GM18505 (cell line): ENCODE data around the gene SLC17A6.

Experiments
- ATAC-seq: cut with Tn5 transposase; IDR thresholded peaks from one replicate; pipeline ENCODE4 v1.9.1; 2021; ENCODE audit not compliant: unreplicated experiment
- POLR2A ChIP-seq: IDR thresholded peaks from 4 replicates; pipeline ENCODE4 v1.6.1; 2011; ENCODE audit warnings: borderline replicate concordance; ENCODE audit not compliant: insufficient read depth, insufficient read length; ENCODE audit errors: extremely low read depth

Gene SLC17A6

DNA sequence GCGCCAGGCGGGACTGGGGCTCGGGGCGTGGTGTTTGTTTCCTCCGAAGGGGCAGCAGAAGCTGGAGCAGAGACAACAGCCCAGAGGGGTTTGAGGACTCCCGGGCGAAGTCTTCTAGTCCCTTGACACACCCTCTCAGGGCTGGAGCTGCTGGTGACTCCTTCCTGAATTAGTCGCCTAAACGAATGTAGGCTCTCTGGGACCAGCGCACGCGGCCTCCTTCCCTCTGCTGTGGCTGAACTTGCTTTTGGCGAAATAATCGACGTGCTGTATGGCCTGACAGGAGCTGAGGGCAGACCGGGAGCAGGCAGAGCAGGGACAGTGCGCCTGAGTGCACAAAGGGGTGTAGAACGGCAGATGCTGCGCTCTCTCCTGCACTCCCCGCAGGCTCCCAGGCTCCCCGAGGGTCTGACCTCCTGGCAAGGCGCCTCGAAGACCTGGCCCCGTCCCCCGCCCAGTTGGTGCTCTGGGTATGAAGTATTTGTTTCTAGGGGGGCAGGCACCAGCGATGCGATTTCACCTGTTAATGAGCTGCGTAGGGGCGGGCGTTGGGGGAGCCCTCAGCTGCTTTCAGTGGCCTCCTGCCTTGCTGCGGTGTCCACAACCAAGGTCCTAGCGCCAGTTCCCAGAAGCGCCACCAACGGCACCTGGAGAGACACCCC lies 5.3 kb downstream of the SLC17A6 start:
- no peak for TF ChIP-seq POLR2A
- ATAC-seq = no peak

DNA sequence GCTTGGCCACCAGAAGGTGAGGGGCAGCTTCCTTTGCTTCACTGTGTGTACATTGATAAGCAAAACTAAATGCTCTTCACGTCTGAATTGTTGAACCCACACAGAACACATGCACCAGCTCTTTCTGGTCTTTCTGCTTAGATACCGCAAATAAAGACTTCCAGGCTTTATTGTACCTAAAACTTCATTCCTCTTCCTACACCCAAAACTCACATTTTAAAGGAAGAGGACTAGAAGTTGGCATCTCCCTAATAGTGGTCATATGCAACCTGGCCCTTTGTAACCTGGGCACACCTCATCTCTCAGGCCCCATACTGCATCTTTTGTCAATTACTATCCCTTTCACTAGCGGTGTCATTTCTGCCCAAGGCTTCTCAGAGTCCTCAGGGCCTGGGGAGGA lies 5.9 kb downstream of the SLC17A6 start:
- ATAC-seq = no peak
- no peak for TF ChIP-seq POLR2A

DNA sequence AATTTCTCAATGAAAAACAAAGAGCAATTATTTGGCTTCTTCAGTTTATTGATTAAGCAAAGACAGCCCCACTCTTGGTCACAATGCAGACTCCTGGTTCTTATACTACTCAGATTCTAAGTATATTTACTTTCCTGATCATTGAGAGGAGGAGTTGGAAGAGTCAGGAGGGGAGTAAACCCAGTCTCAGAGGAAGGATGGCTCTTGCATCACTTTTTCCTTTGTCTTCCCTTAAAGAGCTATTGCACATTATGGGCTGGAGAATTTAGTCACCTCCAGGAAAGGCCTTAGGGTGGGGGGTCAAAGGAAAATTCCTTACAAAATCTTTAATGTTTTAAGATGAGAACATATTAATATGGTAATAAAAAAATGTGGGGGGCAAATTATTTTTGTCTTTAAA lies 8.1 kb downstream of the SLC17A6 start:
- TF ChIP-seq POLR2A = no peak
- no peak for ATAC-seq

DNA sequence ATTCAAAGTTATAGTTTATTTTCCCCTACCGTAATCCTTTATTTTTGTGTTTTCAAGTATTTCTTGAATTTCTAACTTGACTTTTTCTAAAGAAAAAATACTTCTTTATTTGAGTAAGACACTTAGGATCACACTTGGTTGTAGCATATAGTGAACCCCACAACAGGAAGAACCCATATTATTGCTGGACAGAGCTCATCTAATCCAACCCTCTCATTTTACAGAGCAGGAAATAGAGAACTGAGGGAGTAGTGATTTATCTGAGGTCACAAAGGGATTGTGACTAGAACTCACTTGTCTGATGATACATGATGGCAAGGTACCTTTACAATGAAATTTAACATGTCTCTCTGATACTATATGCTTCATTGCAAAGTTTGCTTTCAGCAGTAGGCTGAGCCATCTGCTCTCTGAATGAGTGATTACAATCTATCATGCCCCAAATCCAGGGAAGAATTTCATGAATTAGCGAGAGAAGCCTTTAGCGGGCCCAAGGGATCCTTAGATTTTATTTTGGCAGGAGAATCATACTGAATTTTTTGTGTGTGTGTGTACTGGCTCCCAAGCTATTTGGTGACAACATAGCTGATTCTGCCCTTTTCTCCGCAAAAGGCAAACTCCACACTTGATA lies 9.8 kb downstream of the SLC17A6 start:
- TF ChIP-seq POLR2A = no peak
- ATAC-seq = no peak

DNA sequence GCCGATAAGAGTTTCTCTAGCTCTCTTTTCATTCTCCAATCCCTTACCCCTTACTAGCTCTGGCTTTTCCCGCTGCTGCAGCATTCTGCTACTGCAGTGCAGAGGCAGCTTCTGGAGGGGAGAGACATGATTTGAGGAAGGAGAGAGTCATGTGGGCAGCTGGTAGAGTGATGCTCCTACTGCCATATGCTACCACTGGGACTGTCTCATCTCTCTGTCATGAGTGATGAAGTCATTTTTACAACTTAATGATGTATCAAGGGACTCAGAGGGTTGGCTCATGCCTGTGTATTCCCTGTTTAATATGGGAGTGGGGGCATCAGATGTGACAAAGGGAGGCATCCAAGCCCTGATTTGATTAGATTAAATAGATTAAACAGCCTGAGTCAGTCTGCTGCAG lies 11.3 kb downstream of the SLC17A6 start:
- TF ChIP-seq POLR2A = no peak
- ATAC-seq = no peak

DNA sequence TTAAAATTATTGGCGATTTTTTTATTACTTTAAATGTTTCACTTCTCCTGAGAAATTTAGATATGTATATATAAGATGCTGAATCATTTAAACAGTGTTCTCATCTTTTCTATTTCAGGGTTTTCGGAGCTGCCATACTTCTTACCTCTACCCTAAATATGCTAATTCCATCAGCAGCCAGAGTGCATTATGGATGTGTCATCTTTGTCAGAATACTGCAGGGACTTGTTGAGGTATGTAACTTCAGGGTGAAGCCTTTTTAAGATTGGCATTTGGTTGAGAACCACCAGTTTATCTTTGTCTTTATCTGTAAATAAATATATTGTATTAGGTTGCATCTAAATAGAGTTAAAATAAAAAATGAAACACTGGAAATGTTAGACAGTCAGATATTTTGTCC lies 21.1 kb downstream of the SLC17A6 start:
- TF ChIP-seq POLR2A = no peak
- ATAC-seq = no peak

DNA sequence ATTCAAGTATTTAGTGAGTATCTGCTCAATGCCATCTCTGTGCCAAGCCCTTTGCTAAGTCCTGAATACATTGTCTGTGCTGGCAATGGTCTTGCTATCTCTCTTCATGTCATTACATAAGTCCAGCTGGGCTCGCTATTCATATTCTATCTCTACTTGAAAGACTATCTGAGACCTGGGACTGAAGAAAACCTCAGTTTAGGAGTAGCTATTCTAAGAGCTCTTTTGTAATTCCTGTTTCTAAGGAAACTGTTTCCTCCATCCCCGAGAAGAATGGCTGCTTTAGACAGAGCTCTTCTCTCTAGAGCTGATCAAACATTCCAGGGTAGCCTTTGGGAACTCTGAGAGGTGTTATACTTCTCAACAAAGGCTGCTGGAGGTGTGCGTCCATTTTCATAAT lies 33.0 kb downstream of the SLC17A6 start:
- TF ChIP-seq POLR2A = no peak
- ATAC-seq = no peak

DNA sequence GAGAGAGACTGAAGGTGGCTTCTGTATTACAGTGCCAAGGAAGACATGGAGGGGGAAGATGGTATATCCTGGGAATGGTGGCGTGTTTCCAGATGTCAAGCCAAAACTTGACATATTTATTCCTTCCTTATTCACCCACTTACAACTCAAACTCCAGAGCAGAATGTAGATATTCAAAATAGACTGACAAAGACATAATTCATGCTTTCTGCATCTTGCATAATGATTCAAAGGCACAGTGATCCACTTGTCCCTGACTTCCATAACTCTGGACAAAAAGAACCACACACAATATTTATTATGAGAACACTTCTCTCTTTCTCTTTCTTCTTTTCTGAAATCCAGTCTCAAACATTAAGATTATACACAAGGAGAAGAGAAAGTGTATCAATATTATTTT lies 48.9 kb downstream of the SLC17A6 start:
- no peak for TF ChIP-seq POLR2A
- ATAC-seq = no peak

DNA sequence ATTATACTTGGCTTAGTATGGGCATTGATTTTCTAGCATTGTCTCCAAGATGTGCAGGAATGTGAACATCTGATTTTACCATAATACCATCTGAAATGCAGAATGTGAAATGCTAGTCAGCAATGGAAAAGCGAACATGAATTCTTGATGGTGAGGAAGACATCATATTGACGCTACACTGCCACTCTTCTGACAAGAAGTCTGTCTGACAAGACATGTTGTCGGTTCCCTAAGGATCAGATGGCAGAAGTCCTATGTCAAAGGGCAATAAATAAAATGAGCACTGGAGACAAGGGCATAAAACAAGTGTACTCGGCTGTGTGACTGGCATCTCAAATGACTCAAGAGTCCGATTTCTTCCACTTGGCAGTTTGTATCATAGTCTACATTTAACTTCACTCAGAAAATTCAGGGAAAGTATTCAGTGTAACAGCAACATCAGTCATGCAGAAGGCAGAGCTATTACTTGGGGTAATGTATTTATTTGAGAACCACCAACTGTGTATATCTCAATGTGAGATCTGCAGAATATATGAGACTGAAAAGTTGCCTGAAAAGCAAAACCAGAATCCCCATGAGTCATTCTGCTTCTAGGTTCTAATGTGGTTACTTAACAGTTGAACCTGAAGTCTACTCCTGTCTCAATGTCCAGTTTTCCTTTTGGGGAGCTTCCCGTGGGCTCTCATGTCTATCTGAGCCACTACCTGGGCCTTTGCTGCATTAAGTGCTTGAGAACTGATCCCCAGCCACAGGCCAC lies 51.5 kb downstream of the SLC17A6 start:
- TF ChIP-seq POLR2A = no peak
- no peak for ATAC-seq

DNA sequence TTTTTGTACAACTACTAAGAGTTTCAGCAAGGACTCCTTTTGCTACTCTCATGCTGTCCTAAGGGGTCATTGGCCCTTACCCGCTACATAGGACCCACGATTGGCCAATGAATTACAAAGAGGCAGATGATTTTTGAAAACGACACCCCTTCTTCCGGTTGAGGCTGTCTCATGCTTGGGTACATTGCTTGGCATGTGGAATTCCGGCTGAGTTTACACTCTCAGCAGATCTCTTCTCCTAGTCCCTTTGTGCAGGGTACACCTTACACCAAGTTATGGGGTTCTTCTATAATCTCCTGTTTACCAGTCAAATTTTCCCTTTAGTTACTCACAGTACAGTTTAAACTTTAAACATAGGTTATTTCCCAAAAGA lies 52.1 kb downstream of the SLC17A6 start:
- TF ChIP-seq POLR2A = no peak
- no peak for ATAC-seq

DNA sequence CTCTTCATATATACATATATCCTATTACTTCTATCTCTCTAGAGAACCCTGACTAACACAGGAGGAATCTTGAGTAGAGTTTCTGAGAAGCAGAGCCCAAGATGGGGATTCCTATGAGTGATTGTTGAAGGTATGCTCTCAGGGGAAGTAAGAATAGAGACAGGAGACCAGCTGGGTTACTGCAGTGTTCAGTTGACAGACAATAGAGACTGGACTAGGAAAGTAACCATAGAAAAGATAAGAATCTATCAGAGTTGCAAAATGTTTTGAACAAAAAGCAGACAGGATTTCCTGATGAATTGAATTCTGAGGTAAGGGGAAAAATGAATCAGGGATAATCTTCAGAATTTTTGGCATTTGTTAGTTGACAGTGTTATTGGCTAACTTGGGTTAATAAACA lies 54.4 kb downstream of the SLC17A6 start:
- no peak for TF ChIP-seq POLR2A
- ATAC-seq = no peak

DNA sequence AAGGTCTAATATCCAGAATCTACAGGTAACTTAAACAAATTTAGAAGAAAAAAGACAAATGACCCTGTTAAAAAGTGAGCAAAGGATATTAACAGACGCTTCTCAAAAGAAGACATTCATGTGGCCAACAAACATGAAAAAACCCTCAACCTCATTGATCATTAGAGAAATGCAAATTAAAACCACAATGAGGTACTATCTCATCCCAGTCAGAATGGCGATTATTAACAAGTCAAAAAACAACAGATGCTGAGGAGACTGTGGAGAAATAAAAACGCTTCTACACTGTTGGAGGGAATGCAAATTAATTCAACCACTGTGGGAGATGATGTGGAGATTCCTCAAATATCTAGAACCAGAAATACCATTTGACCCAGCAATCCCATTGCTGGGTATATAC lies 67.2 kb downstream of the SLC17A6 start:
- no peak for TF ChIP-seq POLR2A
- ATAC-seq = no peak

DNA sequence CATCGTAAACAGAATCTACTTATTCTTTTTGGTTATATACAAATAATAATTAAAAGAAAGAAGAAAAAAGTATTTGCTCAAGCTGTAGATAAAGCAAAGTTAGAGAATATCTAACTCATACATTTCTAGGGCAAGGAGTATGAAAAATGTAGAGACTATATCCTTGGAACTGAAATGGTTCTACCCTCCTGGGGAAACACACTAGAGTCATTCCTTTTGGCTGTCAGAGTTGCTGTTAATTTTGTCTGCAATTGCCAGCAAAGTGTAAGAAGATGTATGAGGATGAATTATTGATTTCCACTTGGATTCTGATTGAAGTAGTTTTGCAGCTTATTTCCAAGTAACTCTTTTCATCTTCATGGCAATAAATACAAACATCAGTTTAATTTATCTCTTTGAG lies 69.1 kb downstream of the SLC17A6 start:
- TF ChIP-seq POLR2A = no peak
- ATAC-seq = no peak

DNA sequence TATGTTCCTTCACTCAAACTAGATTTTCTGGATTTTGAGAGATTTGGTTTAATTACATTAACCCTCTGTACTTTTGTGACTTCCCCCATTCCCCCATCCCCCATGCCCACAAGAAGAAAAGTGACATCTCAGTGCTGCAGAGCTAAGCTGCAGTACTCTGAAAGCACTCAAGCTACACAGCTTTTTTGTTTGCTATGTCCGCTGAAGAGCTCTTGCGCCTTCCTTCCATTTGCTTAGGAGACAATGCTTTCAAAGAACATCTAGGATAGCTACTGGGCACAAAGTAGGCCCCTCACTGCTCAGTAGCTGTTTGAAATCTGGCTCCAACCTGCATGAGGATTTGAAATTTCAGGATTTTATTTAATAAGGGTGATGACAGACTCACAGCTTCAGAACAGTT lies 69.7 kb downstream of the SLC17A6 start:
- no peak for ATAC-seq
- no peak for TF ChIP-seq POLR2A

DNA sequence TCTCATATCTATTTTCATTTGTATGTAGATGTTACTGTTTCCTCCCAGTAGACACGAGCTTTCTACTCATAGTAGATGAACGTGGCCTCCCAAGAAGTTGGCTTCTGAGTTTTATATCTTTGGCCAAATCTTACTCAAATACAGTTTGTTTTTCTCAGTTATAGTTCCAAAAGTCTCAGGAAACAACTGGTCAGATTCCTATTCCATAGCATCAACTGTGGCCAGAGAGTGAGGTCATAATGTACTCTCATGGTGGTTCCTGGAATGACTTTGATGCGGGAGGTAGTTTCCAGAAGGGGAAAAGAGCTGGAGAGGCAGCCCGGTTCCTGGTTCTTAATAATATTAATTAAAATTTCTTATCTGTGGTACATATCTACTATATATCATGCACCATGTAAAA lies 77.3 kb downstream of the SLC17A6 start:
- no peak for TF ChIP-seq POLR2A
- ATAC-seq = no peak

DNA sequence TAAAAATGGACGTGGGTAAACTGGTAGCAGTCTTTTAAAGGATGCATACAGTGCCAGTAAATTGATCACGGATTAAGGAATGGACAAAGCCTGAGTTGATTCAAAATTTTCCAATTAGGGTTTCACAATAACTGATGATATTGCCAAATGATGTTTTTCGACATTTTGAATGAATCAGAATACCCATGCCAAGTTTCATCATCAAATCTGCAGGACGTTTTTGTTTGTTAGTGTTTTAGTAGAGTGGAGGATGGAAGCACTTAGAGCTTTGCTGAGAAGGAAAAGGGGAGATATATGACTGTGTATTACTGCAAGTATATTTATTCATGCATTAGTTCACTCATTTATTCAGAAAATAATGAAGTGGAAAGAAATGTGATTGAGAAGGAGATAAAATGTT lies 78.3 kb downstream of the SLC17A6 start:
- TF ChIP-seq POLR2A = no peak
- ATAC-seq = no peak
